GM12878 (cell line): ENCODE measurements around the gene NECAB3. TPM values are rescaled to one million over a fixed set of nuclear protein-coding genes. Genes with fewer than 3 reads are reported as not detected.

Source experiments
- BHLHE40 ChIP-seq, 2 experiments: fragments of 450-650 bp in 1 of 2; IDR thresholded peaks; 2 replicates each; pipeline ENCODE4 v1.6.1; 2011 to 2017; ENCODE audit warnings: low read depth in 2 of 2, borderline replicate concordance in 1 of 2, improper control_type of control experiment in 1 of 2, low read length in 1 of 2, mild to moderate bottlenecking in 1 of 2
- HDAC2 ChIP-seq: fragments of 200-600 bp; sonication (generic); IDR thresholded peaks from 2 replicates; pipeline ENCODE4 v1.6.1; 2017
- LARP7 ChIP-seq: fragments of 450-650 bp; IDR thresholded peaks from 2 replicates; pipeline ENCODE4 v1.6.1; 2017; ENCODE audit warnings: mild to moderate bottlenecking
- MEF2A ChIP-seq: IDR thresholded peaks from 2 replicates; pipeline ENCODE4 v1.6.1; 2011; ENCODE audit warnings: low read depth, mild to moderate bottlenecking, low read length, moderate library complexity; ENCODE audit not compliant: insufficient read depth
- NFIC ChIP-seq: IDR thresholded peaks from 2 replicates; pipeline ENCODE4 v1.6.1; 2012; ENCODE audit warnings: low read depth, mild to moderate bottlenecking, inconsistent platforms, low read length, moderate library complexity
- POLR2A ChIP-seq: IDR thresholded peaks from 2 replicates; pipeline ENCODE4 v1.6.1; 2011; ENCODE audit warnings: low read depth, mild to moderate bottlenecking, low read length
- POU2F2 ChIP-seq: IDR thresholded peaks from 3 replicates; pipeline ENCODE4 v1.6.1; 2011; ENCODE audit warnings: low read depth, mild to moderate bottlenecking, low read length, borderline replicate concordance
- SMARCA5 ChIP-seq: fragments of 450-650 bp; IDR thresholded peaks from 2 replicates; pipeline ENCODE4 v1.6.1; 2017; ENCODE audit warnings: mild to moderate bottlenecking
- SRF ChIP-seq, 2 experiments: IDR thresholded peaks; 2 replicates each; pipeline ENCODE4 v1.6.1; 2011; ENCODE audit warnings: low read depth in 2 of 2, low read length in 2 of 2, mild to moderate bottlenecking in 1 of 2, moderate library complexity in 1 of 2
- ZNF274 ChIP-seq: IDR thresholded peaks from one replicate; pipeline ENCODE4 v1.8.0; 2011; ENCODE audit not compliant: insufficient read length, insufficient read depth
- polyA plus RNA-seq, 11 experiments: library from polyadenylated mRNA; depleted of rRNA in 4 of 11; unstranded in 6 of 11; stranded (reverse) in 5 of 11; fragments of >200 nt; fragmentation: Nextera tagmentation in 4 of 11; fragmentation: Illumina TruSeq in 1 of 11; extraction: Ambion mirVana in 4 of 11; extraction: Trizol in 1 of 11; gene quantifications; 1 replicate in 1 of 11; 2 replicates in 10 of 11; pipeline versions ENCODE4 v1.2.1 to v1.2.3, GENCODE V29; 2011 to 2016; ENCODE audit warnings: inconsistent platforms in 2 of 11, missing spikeins in 2 of 11, low read depth in 1 of 11
- total RNA-seq, 4 experiments: library from RNA; depleted of rRNA in 3 of 4; stranded (reverse); fragments of >200 nt in 3 of 4; fragmentation: Illumina TruSeq in 1 of 4; extraction: Trizol in 1 of 4; gene quantifications; 2 replicates each; pipeline versions ENCODE4 v1.2.1 to v1.2.3, GENCODE V29; 2013 to 2021
- TF ChIP-seq, protein P1 (sequence below): fragments of 450-650 bp; IDR thresholded peaks from 2 replicates; pipeline ENCODE4 v1.6.1; 2017; ENCODE audit warnings: mild to moderate bottlenecking, moderate library complexity
- TF ChIP-seq, protein P2 (sequence below): IDR thresholded peaks from 2 replicates; pipeline ENCODE4 v1.6.1; 2011; ENCODE audit warnings: low read depth, low read length, improper control_type of control experiment, borderline replicate concordance
- TF ChIP-seq, protein P3 (sequence below): fragments of 450-650 bp; IDR thresholded peaks from 2 replicates; pipeline ENCODE4 v1.6.1; 2016; ENCODE audit warnings: mild to moderate bottlenecking, moderate library complexity, borderline replicate concordance

Gene NECAB3
- total and polyA plus RNA-seq, 10 of the 15 experiments (the other 5 are each of a cell fraction or from before 2014, with no cell fraction given), result 0.21 to 17.0 (median 7.2) TPM

DNA sequence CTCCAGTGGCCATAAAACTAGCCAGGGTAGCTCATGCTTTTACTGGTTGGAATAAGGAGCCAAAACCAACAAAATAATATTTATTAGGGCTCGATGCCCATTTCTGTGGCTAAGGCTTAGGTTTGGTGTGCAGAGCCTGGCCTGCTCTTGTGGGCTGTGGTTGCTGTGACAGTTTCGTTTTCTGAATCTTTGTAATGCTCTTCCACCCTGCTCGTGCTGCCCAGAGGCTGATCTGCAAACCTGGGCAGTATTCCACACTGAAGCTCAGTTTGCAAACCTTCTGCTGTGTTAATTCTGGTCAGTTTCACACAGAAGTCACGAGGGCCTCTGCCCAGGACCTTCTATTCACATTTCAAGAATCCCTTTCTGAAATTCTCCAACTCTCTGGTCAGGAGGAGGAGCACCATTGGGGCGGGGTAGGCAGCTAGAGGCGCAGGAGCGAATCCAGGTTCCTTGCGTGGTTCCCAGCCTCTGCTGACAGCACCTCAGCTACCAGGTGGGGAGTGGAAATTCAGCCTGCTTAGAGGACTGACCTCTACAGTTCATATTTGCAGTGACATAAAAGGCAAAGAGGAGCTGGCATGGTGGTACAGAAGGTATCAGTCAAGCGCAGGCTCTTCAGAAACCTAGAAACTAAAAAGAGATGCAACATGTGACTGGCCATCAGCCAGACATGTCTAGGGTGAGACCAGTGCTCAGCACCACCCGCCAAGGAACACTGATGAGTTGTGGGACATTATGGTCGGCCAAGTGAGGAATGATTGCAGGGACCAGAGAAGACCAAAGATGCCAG, 26.4 kb downstream of the NECAB3 start (continued):
- TF ChIP-seq, protein P1, sequence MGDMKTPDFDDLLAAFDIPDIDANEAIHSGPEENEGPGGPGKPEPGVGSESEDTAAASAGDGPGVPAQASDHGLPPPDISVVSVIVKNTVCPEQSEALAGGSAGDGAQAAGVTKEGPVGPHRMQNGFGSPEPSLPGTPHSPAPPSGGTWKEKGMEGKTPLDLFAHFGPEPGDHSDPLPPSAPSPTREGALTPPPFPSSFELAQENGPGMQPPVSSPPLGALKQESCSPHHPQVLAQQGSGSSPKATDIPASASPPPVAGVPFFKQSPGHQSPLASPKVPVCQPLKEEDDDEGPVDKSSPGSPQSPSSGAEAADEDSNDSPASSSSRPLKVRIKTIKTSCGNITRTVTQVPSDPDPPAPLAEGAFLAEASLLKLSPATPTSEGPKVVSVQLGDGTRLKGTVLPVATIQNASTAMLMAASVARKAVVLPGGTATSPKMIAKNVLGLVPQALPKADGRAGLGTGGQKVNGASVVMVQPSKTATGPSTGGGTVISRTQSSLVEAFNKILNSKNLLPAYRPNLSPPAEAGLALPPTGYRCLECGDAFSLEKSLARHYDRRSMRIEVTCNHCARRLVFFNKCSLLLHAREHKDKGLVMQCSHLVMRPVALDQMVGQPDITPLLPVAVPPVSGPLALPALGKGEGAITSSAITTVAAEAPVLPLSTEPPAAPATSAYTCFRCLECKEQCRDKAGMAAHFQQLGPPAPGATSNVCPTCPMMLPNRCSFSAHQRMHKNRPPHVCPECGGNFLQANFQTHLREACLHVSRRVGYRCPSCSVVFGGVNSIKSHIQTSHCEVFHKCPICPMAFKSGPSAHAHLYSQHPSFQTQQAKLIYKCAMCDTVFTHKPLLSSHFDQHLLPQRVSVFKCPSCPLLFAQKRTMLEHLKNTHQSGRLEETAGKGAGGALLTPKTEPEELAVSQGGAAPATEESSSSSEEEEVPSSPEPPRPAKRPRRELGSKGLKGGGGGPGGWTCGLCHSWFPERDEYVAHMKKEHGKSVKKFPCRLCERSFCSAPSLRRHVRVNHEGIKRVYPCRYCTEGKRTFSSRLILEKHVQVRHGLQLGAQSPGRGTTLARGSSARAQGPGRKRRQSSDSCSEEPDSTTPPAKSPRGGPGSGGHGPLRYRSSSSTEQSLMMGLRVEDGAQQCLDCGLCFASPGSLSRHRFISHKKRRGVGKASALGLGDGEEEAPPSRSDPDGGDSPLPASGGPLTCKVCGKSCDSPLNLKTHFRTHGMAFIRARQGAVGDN, result no peak
- TF ChIP-seq BHLHE40 (IDR thresholded peaks at IDR 0.05; ENCODE audit: borderline replicate concordance in 1 of 2, low read depth in 2 of 2, low read length in 1 of 2) (peak; percentile 61 to 65; a peak in 2 of 4 replicates), NFIC (0 out of 2 replicates have a peak, but pooled peaks have one; percentile 28), HDAC2 (no peak), POLR2A (no peak), SRF (IDR thresholded peaks at IDR 0.05; ENCODE audit: low read depth in 2 of 2, low read length in 2 of 2) (no peak), MEF2A (no peak), ZNF274 (no peak), LARP7 (no peak), SMARCA5 (no peak), POU2F2 (no peak)
- TF ChIP-seq, protein P2, sequence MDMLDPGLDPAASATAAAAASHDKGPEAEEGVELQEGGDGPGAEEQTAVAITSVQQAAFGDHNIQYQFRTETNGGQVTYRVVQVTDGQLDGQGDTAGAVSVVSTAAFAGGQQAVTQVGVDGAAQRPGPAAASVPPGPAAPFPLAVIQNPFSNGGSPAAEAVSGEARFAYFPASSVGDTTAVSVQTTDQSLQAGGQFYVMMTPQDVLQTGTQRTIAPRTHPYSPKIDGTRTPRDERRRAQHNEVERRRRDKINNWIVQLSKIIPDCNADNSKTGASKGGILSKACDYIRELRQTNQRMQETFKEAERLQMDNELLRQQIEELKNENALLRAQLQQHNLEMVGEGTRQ, result no peak
- TF ChIP-seq, protein P3, sequence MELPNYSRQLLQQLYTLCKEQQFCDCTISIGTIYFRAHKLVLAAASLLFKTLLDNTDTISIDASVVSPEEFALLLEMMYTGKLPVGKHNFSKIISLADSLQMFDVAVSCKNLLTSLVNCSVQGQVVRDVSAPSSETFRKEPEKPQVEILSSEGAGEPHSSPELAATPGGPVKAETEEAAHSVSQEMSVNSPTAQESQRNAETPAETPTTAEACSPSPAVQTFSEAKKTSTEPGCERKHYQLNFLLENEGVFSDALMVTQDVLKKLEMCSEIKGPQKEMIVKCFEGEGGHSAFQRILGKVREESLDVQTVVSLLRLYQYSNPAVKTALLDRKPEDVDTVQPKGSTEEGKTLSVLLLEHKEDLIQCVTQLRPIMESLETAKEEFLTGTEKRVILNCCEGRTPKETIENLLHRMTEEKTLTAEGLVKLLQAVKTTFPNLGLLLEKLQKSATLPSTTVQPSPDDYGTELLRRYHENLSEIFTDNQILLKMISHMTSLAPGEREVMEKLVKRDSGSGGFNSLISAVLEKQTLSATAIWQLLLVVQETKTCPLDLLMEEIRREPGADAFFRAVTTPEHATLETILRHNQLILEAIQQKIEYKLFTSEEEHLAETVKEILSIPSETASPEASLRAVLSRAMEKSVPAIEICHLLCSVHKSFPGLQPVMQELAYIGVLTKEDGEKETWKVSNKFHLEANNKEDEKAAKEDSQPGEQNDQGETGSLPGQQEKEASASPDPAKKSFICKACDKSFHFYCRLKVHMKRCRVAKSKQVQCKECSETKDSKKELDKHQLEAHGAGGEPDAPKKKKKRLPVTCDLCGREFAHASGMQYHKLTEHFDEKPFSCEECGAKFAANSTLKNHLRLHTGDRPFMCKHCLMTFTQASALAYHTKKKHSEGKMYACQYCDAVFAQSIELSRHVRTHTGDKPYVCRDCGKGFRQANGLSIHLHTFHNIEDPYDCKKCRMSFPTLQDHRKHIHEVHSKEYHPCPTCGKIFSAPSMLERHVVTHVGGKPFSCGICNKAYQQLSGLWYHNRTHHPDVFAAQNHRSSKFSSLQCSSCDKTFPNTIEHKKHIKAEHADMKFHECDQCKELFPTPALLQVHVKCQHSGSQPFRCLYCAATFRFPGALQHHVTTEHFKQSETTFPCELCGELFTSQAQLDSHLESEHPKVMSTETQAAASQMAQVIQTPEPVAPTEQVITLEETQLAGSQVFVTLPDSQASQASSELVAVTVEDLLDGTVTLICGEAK, result no peak
- TF ChIP-seq, all 136 proteins: peak for 7
